Trophoblast cell (in vitro differentiated cells and primary cell): ENCODE measurements around the gene MR1.
A peak's percentile ranks its signal among the peaks of the same experiment; 100 is the strongest.

Source experiments
- DNase-seq, 2 donors: peaks; one replicate each; pipeline ENCODE4 v3.0.0-alpha.2; 2016
- H2AFZ ChIP-seq: 2 replicates; pipeline ENCODE4 v1.6.1; 2013; ENCODE audit warnings: low read length, moderate library complexity, mild to moderate bottlenecking; ENCODE audit not compliant: insufficient read depth, poor library complexity
- H2AK5ac ChIP-seq: 2 replicates; pipeline ENCODE4 v1.6.1; 2013; ENCODE audit warnings: mild to moderate bottlenecking, low read length
- H2BK120ac ChIP-seq: 2 replicates; pipeline ENCODE4 v1.6.1; 2013; ENCODE audit warnings: low read length, mild to moderate bottlenecking, moderate library complexity; ENCODE audit not compliant: insufficient read depth, poor library complexity
- H2BK12ac ChIP-seq: 2 replicates; pipeline ENCODE4 v1.6.1; 2013; ENCODE audit warnings: mild to moderate bottlenecking, low read length, moderate library complexity
- H2BK5ac ChIP-seq: 2 replicates; pipeline ENCODE4 v1.6.1; 2013; ENCODE audit warnings: low read length, low read depth, moderate library complexity, mild to moderate bottlenecking; ENCODE audit not compliant: poor library complexity
- H3K14ac ChIP-seq: 2 replicates; pipeline ENCODE4 v1.6.1; 2013; ENCODE audit warnings: mild to moderate bottlenecking, low read length
- H3K18ac ChIP-seq: 2 replicates; pipeline ENCODE4 v1.6.1; 2013; ENCODE audit warnings: mild to moderate bottlenecking, low read length
- H3K23ac ChIP-seq: 2 replicates; pipeline ENCODE4 v1.6.1; 2013; ENCODE audit warnings: low read length
- H3K27ac ChIP-seq: 2 replicates; pipeline ENCODE4 v1.5.1; 2013; ENCODE audit warnings: low read depth, mild to moderate bottlenecking, inconsistent platforms, low read length, moderate library complexity
- H3K27me3 ChIP-seq: 2 replicates; pipeline ENCODE4 v1.6.1; 2013; ENCODE audit warnings: inconsistent platforms, mild to moderate bottlenecking, low read length, moderate library complexity; ENCODE audit not compliant: insufficient read depth
- H3K36me3 ChIP-seq, 2 experiments: 1 replicate in 1 of 2; 2 replicates in 1 of 2; pipeline ENCODE4 v1.6.1; 2013; ENCODE audit warnings: low read length in 2 of 2, mild to moderate bottlenecking in 2 of 2, moderate library complexity in 1 of 2; ENCODE audit not compliant: insufficient read depth in 2 of 2, control insufficient read depth in 1 of 2
- H3K4ac ChIP-seq: 2 replicates; pipeline ENCODE4 v1.6.1; 2013; ENCODE audit warnings: low read depth, mild to moderate bottlenecking, low read length, moderate library complexity
- H3K4me1 ChIP-seq, 2 experiments: 1 replicate in 1 of 2; 2 replicates in 1 of 2; pipeline ENCODE4 v1.6.1; 2013; ENCODE audit warnings: low read length in 2 of 2, mild to moderate bottlenecking in 2 of 2, moderate library complexity in 1 of 2; ENCODE audit not compliant: insufficient read depth in 2 of 2, control insufficient read depth in 1 of 2
- H3K4me2 ChIP-seq: 2 replicates; pipeline ENCODE4 v1.6.1; 2013; ENCODE audit warnings: inconsistent platforms, mild to moderate bottlenecking, low read length, moderate library complexity
- H3K4me3 ChIP-seq: 2 replicates; pipeline ENCODE4 v1.5.1; 2013; ENCODE audit warnings: mild to moderate bottlenecking, low read depth, low read length, inconsistent platforms
- H3K79me1 ChIP-seq: one replicate; pipeline ENCODE4 v1.6.1; 2013; ENCODE audit warnings: low read length
- H3K79me2 ChIP-seq: 2 replicates; pipeline ENCODE4 v1.6.1; 2013; ENCODE audit warnings: low read length, mild to moderate bottlenecking; ENCODE audit not compliant: control insufficient read depth, insufficient read depth, poor library complexity
- H3K9ac ChIP-seq: 2 replicates; pipeline ENCODE4 v1.6.1; 2013; ENCODE audit warnings: mild to moderate bottlenecking, low read length
- H3K9me3 ChIP-seq: 2 replicates; pipeline ENCODE4 v1.6.1; 2013; ENCODE audit warnings: low read depth, mild to moderate bottlenecking, control low read depth, inconsistent platforms, low read length; ENCODE audit not compliant: insufficient read depth
- H4K12ac ChIP-seq: 2 replicates; pipeline ENCODE4 v1.6.1; 2013; ENCODE audit warnings: low read depth, mild to moderate bottlenecking, low read length, moderate library complexity
- H4K8ac ChIP-seq: 2 replicates; pipeline ENCODE4 v1.6.1; 2013; ENCODE audit warnings: low read depth, mild to moderate bottlenecking, low read length, moderate library complexity
- H4K91ac ChIP-seq: one replicate; pipeline ENCODE4 v1.6.1; 2013; ENCODE audit warnings: low read depth, mild to moderate bottlenecking, low read length, moderate library complexity
- WGBS: extraction: QIAGEN DNeasy Blood & Tissue Kit; methylation state at CpG from one replicate; pipeline ENCODE4 v1.1.7; 2013; ENCODE audit warnings: missing lambda C conversion rate; ENCODE audit not compliant: insufficient read length, insufficient coverage; ENCODE audit errors: extremely low coverage; 5-methylcytosine and 5-hydroxymethylcytosine counted together

MR1 gene

DNA sequence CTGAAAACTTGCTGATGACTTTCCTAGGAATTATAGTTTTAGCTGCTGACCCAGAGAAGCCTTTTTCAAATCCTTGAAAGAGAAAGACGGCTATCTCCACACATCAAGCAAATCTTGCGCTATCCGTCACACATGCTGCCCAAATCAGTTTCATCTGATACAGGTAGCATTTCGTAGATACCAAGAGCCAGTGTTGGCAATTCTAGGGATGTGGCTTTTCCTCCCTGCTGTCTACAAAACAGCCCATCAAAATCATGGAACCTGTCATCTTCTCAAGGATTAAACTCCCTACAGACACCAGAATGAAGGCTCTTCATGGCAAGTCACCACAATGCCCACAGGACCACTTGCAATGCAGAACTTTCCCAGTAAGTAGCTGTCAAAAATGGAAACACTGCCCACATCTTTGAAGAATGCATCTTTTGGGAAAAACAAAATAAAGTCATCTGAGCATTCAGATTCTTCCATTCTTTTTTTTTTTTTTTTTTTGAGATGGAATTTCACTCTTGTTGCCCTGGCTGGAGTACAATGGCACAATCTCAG is 21.5 kb upstream of the MR1 start:
- Histone ChIP-seq H3K9ac (no peak overlapping the region), H3K9me3 (no peaks in the 10 kb centered on the region), H3K4me2 (no peak overlapping the region), H3K4ac (peak overlapping the region; percentile 58), H3K23ac (no peak overlapping the region), H3K36me3 (peaks cover 0 to 3% of the 10 kb centered on the region in 2 experiments), H2BK12ac (no peak overlapping the region), H3K4me3 (no peak overlapping the region), H3K27ac (no peak overlapping the region), H3K14ac (no peak overlapping the region), H3K27me3 (no peaks in the 10 kb centered on the region), H2BK5ac (peak overlapping the region; percentile 64), H3K4me1 (peaks cover 11 to 16% of the 10 kb centered on the region in 2 experiments), H3K79me1 (peaks cover 6% of the 10 kb centered on the region), H3K18ac (no peak overlapping the region), H2AK5ac (no peak overlapping the region), H3K79me2 (no peaks in the 10 kb centered on the region), H2BK120ac (peak overlapping the region; percentile 31), H4K91ac (no peak overlapping the region), H2AFZ (no peak overlapping the region), H4K12ac (no peak overlapping the region), H4K8ac (no peak overlapping the region)
- no CpG with 5 or more reads among the region's 4 CpGs for WGBS
- peak; percentile 84 to 94 for DNase-seq

DNA sequence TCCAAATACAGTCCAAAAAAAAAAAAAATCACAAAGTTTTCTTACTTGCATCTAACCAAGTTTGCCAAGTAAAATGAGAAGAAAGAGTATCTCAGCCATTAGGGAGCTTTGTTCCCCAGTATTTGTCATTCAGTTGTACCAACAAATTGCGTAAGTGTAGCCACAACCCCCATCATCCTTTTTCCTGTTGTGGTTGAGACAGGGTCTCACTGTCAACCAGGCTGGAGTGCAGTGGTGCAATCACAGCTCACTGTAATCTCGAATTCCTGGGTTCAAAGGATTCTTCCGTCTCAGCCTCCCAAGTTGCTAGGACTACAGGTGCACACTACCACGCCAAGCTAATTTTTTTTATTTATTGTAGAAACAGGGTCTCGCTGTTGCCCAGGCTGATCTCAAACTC is 20.6 kb upstream of the MR1 start:
- H3K4me3 ChIP-seq, result no peak overlapping the region
- no peak overlapping the region for H3K18ac ChIP-seq
- H3K27ac ChIP-seq, result no peak overlapping the region
- peaks cover 0 to 3% of the 10 kb centered on the region in 2 experiments for H3K36me3 ChIP-seq
- no peaks in the 10 kb centered on the region for H3K9me3 ChIP-seq
- H3K4me1 ChIP-seq, result peaks cover 11 to 16% of the 10 kb centered on the region in 2 experiments
- H2AFZ ChIP-seq, result no peak overlapping the region
- no peak overlapping the region for H3K9ac ChIP-seq
- H3K27me3 ChIP-seq, result no peaks in the 10 kb centered on the region
- H3K23ac ChIP-seq, result no peak overlapping the region
- no peak overlapping the region for H3K4me2 ChIP-seq
- no peak overlapping the region for H2BK12ac ChIP-seq
- H3K79me2 ChIP-seq, result peaks cover 3% of the 10 kb centered on the region
- H2BK5ac ChIP-seq, result no peak overlapping the region
- H4K91ac ChIP-seq, result no peak overlapping the region
- DNase-seq, result peak in 1 of 2 donors; percentile 3
- H3K14ac ChIP-seq, result no peak overlapping the region
- H3K4ac ChIP-seq, result no peak overlapping the region
- no CpG with 5 or more reads among the region's 5 CpGs for WGBS
- H4K12ac ChIP-seq, result no peak overlapping the region
- no peak overlapping the region for H4K8ac ChIP-seq
- H2AK5ac ChIP-seq, result no peak overlapping the region
- no peak overlapping the region for H2BK120ac ChIP-seq
- peaks cover 6% of the 10 kb centered on the region for H3K79me1 ChIP-seq

DNA sequence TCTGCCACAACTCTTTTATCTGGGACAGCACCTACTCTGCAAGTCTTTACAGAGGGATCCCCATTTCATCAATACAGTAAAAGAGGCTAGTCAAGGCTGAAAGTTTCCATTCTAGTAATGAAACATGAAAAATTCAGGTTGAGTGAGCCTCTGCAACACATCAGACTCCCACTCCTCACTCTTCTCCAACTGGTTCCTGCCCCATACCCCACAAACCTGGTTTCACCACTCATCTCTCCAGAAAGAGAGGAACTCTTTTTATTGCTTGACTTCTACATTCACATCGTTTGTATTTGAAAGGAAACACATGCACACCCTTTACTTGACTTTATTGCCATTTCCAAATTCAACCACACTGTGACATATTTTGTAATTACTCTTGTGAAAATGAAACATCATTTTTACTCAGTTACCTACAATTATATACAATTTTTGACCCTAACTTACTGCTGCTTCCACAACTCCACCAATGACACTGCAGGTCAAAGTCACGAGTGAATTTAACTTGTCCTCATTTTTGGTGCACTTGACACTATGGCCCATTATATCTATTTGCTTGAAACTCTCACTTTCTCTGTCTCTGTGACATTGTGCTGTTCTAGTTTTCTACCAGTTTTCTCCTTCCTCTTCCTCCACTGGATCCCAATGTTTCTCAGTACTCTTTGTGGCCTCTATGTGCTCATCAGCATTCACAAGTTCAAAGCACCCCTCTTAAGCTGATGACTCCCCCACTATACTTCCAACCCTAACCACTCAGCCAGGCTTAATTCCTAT is 19.1 kb upstream of the MR1 start:
- DNase-seq, result no peak
- H3K23ac ChIP-seq, result peak overlapping the region; percentile 93
- H4K8ac ChIP-seq, result no peak overlapping the region
- H3K27ac ChIP-seq, result no peak overlapping the region
- H2AFZ ChIP-seq, result no peak overlapping the region
- no peak overlapping the region for H4K12ac ChIP-seq
- no peaks in the 10 kb centered on the region for H3K27me3 ChIP-seq
- no peak overlapping the region for H2AK5ac ChIP-seq
- peaks cover 11 to 16% of the 10 kb centered on the region in 2 experiments for H3K4me1 ChIP-seq
- no peak overlapping the region for H3K9ac ChIP-seq
- peaks cover 6% of the 10 kb centered on the region for H3K79me1 ChIP-seq
- WGBS, result no CpG with 5 or more reads among the region's 2 CpGs
- H3K4ac ChIP-seq, result peak overlapping the region; percentile 78
- no peaks in the 10 kb centered on the region for H3K9me3 ChIP-seq
- peaks cover 4% of the 10 kb centered on the region for H3K79me2 ChIP-seq
- no peak overlapping the region for H2BK5ac ChIP-seq
- H3K36me3 ChIP-seq, result peaks cover 0 to 3% of the 10 kb centered on the region in 2 experiments
- no peak overlapping the region for H4K91ac ChIP-seq
- no peak overlapping the region for H2BK12ac ChIP-seq
- no peak overlapping the region for H3K4me2 ChIP-seq
- no peak overlapping the region for H3K14ac ChIP-seq
- H2BK120ac ChIP-seq, result no peak overlapping the region
- no peak overlapping the region for H3K4me3 ChIP-seq
- no peak overlapping the region for H3K18ac ChIP-seq

DNA sequence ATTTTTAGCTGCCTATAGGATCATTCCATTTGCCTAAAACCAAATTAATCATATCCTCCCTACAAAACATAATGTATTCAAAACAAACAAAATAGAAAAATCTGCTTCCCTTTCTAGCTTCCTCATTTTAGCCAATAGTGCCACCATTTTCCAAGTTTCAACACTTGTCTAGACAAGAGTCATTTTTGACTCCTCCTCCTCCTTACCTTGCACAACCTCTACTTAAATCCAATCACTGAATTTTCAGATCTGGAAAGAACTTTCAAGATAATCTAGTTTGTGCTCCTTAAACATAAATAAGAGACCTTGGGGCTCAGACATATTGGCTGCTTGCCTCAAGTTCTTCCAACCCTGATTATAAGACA is 18.6 kb upstream of the MR1 start:
- Histone ChIP-seq H4K8ac (no peak overlapping the region), H3K9ac (no peak overlapping the region), H4K12ac (no peak overlapping the region), H2BK5ac (no peak overlapping the region), H2AFZ (no peak overlapping the region), H3K27me3 (no peaks in the 10 kb centered on the region), H3K4ac (peak overlapping the region; percentile 59), H3K36me3 (peaks cover 0 to 3% of the 10 kb centered on the region in 2 experiments), H3K9me3 (no peaks in the 10 kb centered on the region), H3K4me2 (no peak overlapping the region), H3K79me1 (peaks cover 5% of the 10 kb centered on the region), H3K4me1 (peaks cover 10 to 13% of the 10 kb centered on the region in 2 experiments), H4K91ac (no peak overlapping the region), H3K4me3 (no peak overlapping the region), H2BK120ac (no peak overlapping the region), H3K18ac (no peak overlapping the region), H2AK5ac (no peak overlapping the region), H3K23ac (no peak overlapping the region), H3K27ac (no peak overlapping the region), H2BK12ac (no peak overlapping the region), H3K14ac (no peak overlapping the region), H3K79me2 (peaks cover 4% of the 10 kb centered on the region)
- DNase-seq, result peak in 1 of 2 donors; percentile 49
